ENCODE results near the gene RALGAPA1. TPM values are rescaled to one million over a fixed set of nuclear protein-coding genes. Genes with fewer than 3 reads are reported as not detected.
A peak's percentile ranks its signal among the peaks of the same experiment; 100 is the strongest.

Gene RALGAPA1
- total and polyA plus RNA-seq, 8 donors: 6.0 to 482 (median 128) TPM

DNA sequence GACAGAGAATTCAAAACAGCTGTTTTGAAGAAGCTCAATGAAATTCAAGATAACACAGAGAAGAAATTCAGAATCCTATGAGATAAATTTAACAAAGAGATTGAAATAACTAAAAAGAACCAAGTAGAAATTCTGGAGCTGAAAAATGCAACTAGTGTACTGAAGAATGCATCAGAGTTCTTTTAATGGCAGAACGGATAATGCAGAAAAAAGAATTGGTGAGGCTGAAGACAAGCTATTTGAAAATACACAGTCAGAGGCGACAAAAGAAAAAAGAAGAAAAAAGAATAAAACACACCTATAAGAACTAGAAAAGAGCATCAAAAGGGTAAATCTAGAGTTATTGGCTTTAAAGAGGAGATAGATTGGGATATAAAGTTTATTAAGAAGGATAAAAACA is 171.8 kb downstream of the RALGAPA1 start:
- Histone ChIP-seq H3K4me3 (no peak overlapping the region), H3K27me3 (no peaks in the 10 kb centered on the region), H3K9me3 (peaks cover 0 to 7% (median 0%) of the 10 kb centered on the region in 4 donors), H3K27ac (no peak overlapping the region), H3K36me3 (peaks cover 0 to 92% (median 70%) of the 10 kb centered on the region in 4 donors), H3K4me1 (peaks cover 0 to 8% (median 0%) of the 10 kb centered on the region in 4 donors)
- DNase-seq: no peak
- intact Hi-C loops (cut with DNase I; ENCODE audit: low total_unique reads): no loop called here
- WGBS, 5 donors: 92 to 97% (median 95%) methylated on average over 2 of the region's 2 CpGs
- no peak for TF ChIP-seq POLR2A (IDR thresholded peaks at IDR 0.05)
- no peak for TF ChIP-seq EP300 (IDR thresholded peaks at IDR 0.05)
- TF ChIP-seq, protein P1, sequence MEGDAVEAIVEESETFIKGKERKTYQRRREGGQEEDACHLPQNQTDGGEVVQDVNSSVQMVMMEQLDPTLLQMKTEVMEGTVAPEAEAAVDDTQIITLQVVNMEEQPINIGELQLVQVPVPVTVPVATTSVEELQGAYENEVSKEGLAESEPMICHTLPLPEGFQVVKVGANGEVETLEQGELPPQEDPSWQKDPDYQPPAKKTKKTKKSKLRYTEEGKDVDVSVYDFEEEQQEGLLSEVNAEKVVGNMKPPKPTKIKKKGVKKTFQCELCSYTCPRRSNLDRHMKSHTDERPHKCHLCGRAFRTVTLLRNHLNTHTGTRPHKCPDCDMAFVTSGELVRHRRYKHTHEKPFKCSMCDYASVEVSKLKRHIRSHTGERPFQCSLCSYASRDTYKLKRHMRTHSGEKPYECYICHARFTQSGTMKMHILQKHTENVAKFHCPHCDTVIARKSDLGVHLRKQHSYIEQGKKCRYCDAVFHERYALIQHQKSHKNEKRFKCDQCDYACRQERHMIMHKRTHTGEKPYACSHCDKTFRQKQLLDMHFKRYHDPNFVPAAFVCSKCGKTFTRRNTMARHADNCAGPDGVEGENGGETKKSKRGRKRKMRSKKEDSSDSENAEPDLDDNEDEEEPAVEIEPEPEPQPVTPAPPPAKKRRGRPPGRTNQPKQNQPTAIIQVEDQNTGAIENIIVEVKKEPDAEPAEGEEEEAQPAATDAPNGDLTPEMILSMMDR (IDR thresholded peaks at IDR 0.05): no peak
- TF ChIP-seq POLR2AphosphoS5 (IDR thresholded peaks at IDR 0.05): no peak

DNA sequence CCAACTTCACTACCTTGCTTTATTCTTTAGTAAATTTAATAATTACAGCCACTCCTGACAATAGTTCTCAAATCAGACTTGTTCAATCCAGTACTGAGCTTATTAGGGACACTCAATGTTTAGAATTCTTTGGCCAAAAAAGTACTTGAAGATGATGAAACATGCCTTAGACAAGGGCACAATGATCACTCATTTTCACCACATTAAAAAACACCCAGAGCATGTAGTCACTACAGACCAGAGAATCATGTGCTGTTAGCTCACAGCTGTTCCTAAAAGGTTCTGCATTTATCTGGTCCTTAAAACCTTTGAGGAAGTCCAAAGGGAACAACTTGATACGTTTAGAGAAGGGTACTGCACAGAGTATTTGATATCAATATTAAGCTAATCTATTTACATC is 176.4 kb downstream of the RALGAPA1 start:
- Histone ChIP-seq H3K36me3 (peaks cover 0 to 70% (median 39%) of the 10 kb centered on the region in 4 donors), H3K27ac (no peak overlapping the region), H3K4me3 (no peak overlapping the region), H3K4me1 (peaks cover 0 to 10% (median 0%) of the 10 kb centered on the region in 4 donors), H3K27me3 (no peaks in the 10 kb centered on the region), H3K9me3 (no peaks in the 10 kb centered on the region)
- TF ChIP-seq, protein P1 (IDR thresholded peaks at IDR 0.05): no peak
- peak in 1 of 3 donors; percentile 14 for TF ChIP-seq POLR2AphosphoS5 (IDR thresholded peaks at IDR 0.05)
- 37 to 56% (median 42%) methylated on average over 1 of the region's 1 CpG for WGBS, 5 donors
- intact Hi-C loops (cut with DNase I; ENCODE audit: low total_unique reads): no loop called here
- DNase-seq: no peak

DNA sequence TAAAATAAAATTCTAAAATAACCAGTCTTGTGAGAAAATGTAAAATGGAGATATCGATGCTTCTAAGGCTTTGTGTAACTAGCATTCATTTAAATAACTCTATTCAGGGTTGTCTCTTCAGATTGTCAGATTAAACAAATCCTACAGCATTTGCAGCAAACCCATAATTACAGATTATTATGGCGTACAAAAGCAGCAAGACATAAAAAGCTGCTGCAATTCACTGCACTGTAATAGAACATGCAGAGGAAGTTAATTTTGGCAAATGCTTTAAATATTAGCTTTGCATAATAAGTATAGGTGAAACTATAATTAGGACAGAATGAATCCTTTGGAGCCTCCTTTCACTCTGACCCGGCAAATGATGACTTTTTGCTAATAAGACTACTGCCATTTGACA is 176.8 kb downstream of the RALGAPA1 start:
- TF ChIP-seq, protein P1 (IDR thresholded peaks at IDR 0.05): no peak
- intact Hi-C loops (cut with DNase I; ENCODE audit: low total_unique reads): no loop called here
- Histone ChIP-seq H3K27me3 (no peaks in the 10 kb centered on the region), H3K36me3 (peaks cover 0 to 66% (median 36%) of the 10 kb centered on the region in 4 donors), H3K27ac (no peak overlapping the region), H3K9me3 (no peaks in the 10 kb centered on the region), H3K4me3 (no peak overlapping the region), H3K4me1 (peaks cover 0 to 10% (median 0%) of the 10 kb centered on the region in 4 donors)
- no peak for DNase-seq
- 84 to 92% (median 90%) methylated on average over 3 of the region's 3 CpGs for WGBS, 5 donors

DNA sequence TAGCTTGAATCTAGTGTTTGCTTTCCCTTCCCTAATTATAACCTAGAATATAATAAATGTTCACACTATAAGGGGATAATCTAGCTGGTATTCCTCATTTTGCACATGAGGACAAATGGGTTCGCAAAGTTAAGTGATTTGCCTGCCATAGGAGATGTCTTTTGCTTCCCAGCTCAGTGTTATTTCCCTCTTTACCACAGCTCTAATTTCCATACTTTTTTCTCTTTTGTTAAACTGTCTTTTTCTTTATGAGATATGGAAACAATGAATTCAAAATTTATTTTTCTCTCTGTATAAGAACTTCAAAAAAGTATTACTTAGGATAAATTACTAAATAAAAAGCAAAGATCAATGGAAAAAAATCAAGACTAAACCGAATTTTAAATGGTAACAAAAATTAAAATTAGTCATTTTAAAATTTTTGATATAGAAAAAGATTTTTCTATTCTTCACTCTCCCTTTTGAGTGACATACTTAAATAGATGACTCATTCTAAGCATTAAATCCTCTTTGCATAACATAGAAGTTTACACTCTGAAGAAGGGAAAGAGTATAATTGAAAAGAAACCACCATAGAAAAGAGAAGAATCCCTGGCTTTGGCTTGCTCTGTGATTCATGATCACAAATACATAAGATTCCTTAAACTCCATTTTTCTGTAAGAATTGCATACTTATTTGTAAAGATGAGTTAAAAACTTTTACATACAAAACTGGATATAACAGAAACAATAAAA is 177.9 kb downstream of the RALGAPA1 start:
- no peak for DNase-seq
- WGBS, 5 donors: 94 to 98% (median 95%) methylated on average over 2 of the region's 2 CpGs
- peaks cover 0 to 10% (median 0%) of the 10 kb centered on the region in 4 donors for H3K4me1 ChIP-seq
- no peaks in the 10 kb centered on the region for H3K27me3 ChIP-seq
- H3K4me3 ChIP-seq: no peak overlapping the region
- intact Hi-C loops (cut with DNase I; ENCODE audit: low total_unique reads): no loop called here
- H3K9me3 ChIP-seq: no peaks in the 10 kb centered on the region
- TF ChIP-seq POLR2A (IDR thresholded peaks at IDR 0.05): no peak
- TF ChIP-seq POLR2AphosphoS5 (IDR thresholded peaks at IDR 0.05): no peak
- no peak for TF ChIP-seq EP300 (IDR thresholded peaks at IDR 0.05)
- TF ChIP-seq, protein P1 (IDR thresholded peaks at IDR 0.05): no peak
- H3K27ac ChIP-seq: no peak overlapping the region
- H3K36me3 ChIP-seq: peaks cover 0 to 62% (median 32%) of the 10 kb centered on the region in 4 donors

Measured in stomach (tissue), 9 donors.